HL-60 (cell line): ENCODE measurements around the gene ZFP36L1.

ENCODE experiments used
- DNase-seq, 2 experiments: peaks; one replicate each; pipeline ENCODE4 v3.0.0-alpha.2; 2010 to 2020; ENCODE audit warnings: low read depth in 1 of 2, low spot score in 1 of 2
- H3K27ac ChIP-seq: fragments of 250-450 bp; sonication (Bioruptor Pico); replicated peaks from 2 replicates; pipeline ENCODE4 v1.5.1; 2020; ENCODE audit warnings: mild to moderate bottlenecking, moderate library complexity
- H3K27me3 ChIP-seq: fragments of 250-450 bp; sonication (Bioruptor Pico); 2 replicates; pipeline ENCODE4 v1.5.1; 2021; ENCODE audit warnings: mild to moderate bottlenecking, moderate library complexity; ENCODE audit not compliant: insufficient read depth, poor library complexity, severe bottlenecking
- H3K4me3 ChIP-seq: replicated peaks from 2 replicates; pipeline ENCODE4 v1.5.1; 2011; ENCODE audit warnings: mild to moderate bottlenecking, control low read depth, low read length; ENCODE audit not compliant: insufficient read depth
- GABPA ChIP-seq: IDR thresholded peaks from 2 replicates; pipeline ENCODE4 v1.6.1; 2012; ENCODE audit warnings: low read depth
- POLR2AphosphoS5 ChIP-seq: IDR thresholded peaks from 2 replicates; pipeline ENCODE4 v1.6.1; 2012; ENCODE audit warnings: low read depth
- SPI1 ChIP-seq: IDR thresholded peaks from 2 replicates; pipeline ENCODE4 v1.6.1; 2012; ENCODE audit warnings: low read depth, mild to moderate bottlenecking, borderline replicate concordance
- TF ChIP-seq, protein P1 (sequence below): IDR thresholded peaks from one replicate; pipeline ENCODE4 v1.5.1; 2011; ENCODE audit warnings: low read length, control low read depth, inconsistent platforms; ENCODE audit not compliant: insufficient read depth
- TF ChIP-seq, protein P2 (sequence below): IDR thresholded peaks from 2 replicates; pipeline ENCODE4 v1.6.1; 2012; ENCODE audit warnings: low read depth; ENCODE audit not compliant: insufficient replicate concordance

Gene ZFP36L1

GRCh38 chr14:68794851-68795596, 2.2 kb upstream of the ZFP36L1 start:
- Histone ChIP-seq H3K4me3 (peak overlapping the region; percentile 32), H3K27me3 (peaks cover 17% of the 10 kb centered on the region), H3K27ac (no peak overlapping the region)
- TF ChIP-seq GABPA, result no peak
- no peak for DNase-seq

DNA sequence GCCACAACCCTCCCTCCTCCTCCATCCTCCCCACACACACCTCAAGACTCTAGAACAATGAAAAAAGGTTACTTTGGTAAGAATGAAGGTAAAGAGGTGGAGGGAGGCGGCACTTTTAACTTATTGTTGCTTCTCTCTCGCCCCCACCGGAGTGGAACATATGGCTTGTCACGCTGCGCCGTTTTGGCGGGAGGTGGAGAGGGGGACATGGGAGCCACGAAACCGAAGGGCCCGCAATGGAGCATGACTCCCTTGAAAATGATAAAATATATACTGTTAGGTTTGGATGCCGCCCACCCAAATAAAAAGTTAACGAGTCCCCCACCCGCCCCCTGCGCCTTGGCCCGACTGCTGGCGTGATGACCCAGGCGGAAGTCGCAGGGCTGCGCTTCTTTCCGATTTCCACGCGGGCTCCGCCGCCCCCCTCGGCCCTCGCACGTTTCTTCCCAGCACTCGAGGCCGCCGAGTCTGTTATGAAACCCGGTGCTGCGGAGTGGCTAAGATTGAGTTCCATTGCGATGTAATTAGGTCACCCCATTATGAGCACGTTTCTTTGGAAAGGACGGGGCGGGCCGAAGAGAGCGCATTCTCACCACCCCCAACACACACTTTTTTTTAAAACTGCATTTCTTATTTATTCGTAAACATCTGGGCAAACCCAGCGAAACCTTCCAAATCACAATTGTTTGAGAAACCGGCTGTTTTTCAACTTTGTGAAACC, 1.4 kb upstream of the ZFP36L1 start:
- TF ChIP-seq, protein P1, sequence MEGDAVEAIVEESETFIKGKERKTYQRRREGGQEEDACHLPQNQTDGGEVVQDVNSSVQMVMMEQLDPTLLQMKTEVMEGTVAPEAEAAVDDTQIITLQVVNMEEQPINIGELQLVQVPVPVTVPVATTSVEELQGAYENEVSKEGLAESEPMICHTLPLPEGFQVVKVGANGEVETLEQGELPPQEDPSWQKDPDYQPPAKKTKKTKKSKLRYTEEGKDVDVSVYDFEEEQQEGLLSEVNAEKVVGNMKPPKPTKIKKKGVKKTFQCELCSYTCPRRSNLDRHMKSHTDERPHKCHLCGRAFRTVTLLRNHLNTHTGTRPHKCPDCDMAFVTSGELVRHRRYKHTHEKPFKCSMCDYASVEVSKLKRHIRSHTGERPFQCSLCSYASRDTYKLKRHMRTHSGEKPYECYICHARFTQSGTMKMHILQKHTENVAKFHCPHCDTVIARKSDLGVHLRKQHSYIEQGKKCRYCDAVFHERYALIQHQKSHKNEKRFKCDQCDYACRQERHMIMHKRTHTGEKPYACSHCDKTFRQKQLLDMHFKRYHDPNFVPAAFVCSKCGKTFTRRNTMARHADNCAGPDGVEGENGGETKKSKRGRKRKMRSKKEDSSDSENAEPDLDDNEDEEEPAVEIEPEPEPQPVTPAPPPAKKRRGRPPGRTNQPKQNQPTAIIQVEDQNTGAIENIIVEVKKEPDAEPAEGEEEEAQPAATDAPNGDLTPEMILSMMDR, result no peak
- TF ChIP-seq POLR2AphosphoS5, result no peak
- TF ChIP-seq, protein P2, sequence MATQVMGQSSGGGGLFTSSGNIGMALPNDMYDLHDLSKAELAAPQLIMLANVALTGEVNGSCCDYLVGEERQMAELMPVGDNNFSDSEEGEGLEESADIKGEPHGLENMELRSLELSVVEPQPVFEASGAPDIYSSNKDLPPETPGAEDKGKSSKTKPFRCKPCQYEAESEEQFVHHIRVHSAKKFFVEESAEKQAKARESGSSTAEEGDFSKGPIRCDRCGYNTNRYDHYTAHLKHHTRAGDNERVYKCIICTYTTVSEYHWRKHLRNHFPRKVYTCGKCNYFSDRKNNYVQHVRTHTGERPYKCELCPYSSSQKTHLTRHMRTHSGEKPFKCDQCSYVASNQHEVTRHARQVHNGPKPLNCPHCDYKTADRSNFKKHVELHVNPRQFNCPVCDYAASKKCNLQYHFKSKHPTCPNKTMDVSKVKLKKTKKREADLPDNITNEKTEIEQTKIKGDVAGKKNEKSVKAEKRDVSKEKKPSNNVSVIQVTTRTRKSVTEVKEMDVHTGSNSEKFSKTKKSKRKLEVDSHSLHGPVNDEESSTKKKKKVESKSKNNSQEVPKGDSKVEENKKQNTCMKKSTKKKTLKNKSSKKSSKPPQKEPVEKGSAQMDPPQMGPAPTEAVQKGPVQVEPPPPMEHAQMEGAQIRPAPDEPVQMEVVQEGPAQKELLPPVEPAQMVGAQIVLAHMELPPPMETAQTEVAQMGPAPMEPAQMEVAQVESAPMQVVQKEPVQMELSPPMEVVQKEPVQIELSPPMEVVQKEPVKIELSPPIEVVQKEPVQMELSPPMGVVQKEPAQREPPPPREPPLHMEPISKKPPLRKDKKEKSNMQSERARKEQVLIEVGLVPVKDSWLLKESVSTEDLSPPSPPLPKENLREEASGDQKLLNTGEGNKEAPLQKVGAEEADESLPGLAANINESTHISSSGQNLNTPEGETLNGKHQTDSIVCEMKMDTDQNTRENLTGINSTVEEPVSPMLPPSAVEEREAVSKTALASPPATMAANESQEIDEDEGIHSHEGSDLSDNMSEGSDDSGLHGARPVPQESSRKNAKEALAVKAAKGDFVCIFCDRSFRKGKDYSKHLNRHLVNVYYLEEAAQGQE, result no peak
- TF ChIP-seq SPI1, result no peak
- no peak for TF ChIP-seq GABPA
- peak overlapping the region; percentile 42; the same call in 1 of the 2 replicates for H3K4me3 ChIP-seq
- peak; percentile 3 to 24 for DNase-seq
- peaks cover 17% of the 10 kb centered on the region for H3K27me3 ChIP-seq
- H3K27ac ChIP-seq, result no peak overlapping the region

DNA sequence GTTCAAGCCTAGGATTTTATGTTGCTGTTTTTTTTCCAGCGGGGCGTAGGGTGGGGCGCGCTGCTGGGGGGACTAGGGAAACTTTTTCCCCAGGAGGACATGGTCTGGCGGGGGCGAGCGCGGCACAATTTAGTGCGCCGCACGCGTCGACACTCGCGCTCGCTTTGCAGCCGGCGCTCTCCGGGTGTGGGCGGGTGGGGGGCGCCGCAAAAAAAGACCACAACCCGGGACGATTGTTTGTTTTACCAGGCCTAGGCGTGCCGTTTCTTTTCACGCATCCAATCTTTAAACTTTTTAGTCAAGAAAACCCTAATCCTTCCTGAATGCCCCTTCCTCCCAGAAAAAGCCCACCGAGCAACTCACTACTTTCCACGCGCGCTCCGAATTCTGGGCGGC, 865 bp upstream of the ZFP36L1 start:
- peak overlapping the region; percentile 42 for H3K4me3 ChIP-seq
- no peak for DNase-seq
- H3K27me3 ChIP-seq, result peaks cover 17% of the 10 kb centered on the region
- peak overlapping the region; percentile 24; the same call in 1 of the 2 replicates for H3K27ac ChIP-seq
- no peak for TF ChIP-seq SPI1
- TF ChIP-seq POLR2AphosphoS5, result no peak
- no peak for TF ChIP-seq GABPA
- TF ChIP-seq, protein P1, result no peak
- TF ChIP-seq, protein P2, result no peak

GRCh38 chr14:68792678-68792978, 239 bp downstream of the ZFP36L1 start:
- Histone ChIP-seq H3K27ac (no peak overlapping the region), H3K4me3 (peak overlapping the region; percentile 14), H3K27me3 (peaks cover 17% of the 10 kb centered on the region)
- no peak for DNase-seq
- TF ChIP-seq, protein P2, result no peak
- TF ChIP-seq, protein P1, result no peak
- no peak for TF ChIP-seq GABPA
- TF ChIP-seq POLR2AphosphoS5, result no peak
- TF ChIP-seq SPI1, result no peak
